ENCODE data around the gene WDR45B. TPM values are rescaled to one million over a fixed set of nuclear protein-coding genes. Genes with fewer than 3 reads are reported as not detected.
"Not testable (repeated sequence)": the region's sequence is repeated elsewhere in the genome, so short reads cannot be mapped to it uniquely, and the experiment has no call there.

WDR45B gene
- total RNA-seq, 2 donors from 2014 or later, result 65.6 to 67.1 TPM

DNA sequence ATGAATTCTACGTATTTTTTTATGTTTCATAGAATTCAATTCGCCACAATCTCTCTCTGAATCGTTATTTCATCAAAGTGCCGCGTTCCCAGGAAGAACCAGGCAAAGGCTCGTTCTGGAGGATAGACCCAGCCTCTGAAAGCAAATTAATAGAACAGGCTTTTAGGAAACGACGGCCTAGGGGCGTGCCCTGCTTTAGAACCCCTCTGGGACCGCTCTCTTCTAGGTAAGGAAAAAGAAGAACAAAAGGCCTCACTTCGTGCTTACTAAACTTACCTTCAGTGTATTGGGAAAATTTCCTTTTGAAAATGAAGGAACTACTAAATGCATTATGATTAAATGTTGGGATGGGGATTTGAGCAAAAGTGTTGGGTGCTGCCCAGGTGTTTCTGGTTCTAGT lies 65.5 kb downstream of the WDR45B start:
- Mint-ChIP-seq H3K27ac (peak overlapping the region; percentile 27), H3K4me1 (peaks cover 9% of the 10 kb centered on the region), H3K36me3 (ENCODE audit: low read depth) (peaks cover 7% of the 10 kb centered on the region), H3K4me3 (no peak overlapping the region), H3K27me3 (no peaks in the 10 kb centered on the region)
- DNase-seq (no peak), ATAC-seq (no peak)
- no peaks in the 10 kb centered on the region for H3K9me3 ChIP-seq (ENCODE audit: control insufficient read depth, low read length, poor library complexity, severe bottlenecking)

DNA sequence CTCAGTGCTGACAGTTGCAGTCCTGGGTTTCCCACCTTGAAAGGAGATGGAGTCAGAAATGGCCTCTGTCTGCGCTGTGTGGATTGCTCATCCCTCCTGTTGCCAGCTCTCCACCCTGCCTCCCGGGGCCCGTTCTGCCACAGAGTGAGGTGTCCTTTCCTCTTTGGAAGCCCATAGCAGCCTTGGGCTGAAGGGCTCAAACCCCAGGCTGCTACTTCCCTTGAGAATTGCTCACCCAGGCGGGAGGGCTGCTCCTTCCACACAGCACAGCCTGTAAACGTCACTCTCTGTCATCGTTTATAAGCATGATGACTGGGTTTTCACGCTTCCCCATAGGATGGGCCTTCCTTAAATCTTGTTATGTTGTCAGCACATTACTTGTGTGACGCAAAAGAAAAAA lies 66.0 kb downstream of the WDR45B start:
- ATAC-seq (no peak), DNase-seq (no peak)
- Mint-ChIP-seq H3K4me3 (no peak overlapping the region), H3K4me1 (peaks cover 6% of the 10 kb centered on the region), H3K27me3 (no peaks in the 10 kb centered on the region), H3K36me3 (ENCODE audit: low read depth) (peaks cover 4% of the 10 kb centered on the region), H3K27ac (peak overlapping the region; percentile 27)
- H3K9me3 ChIP-seq (ENCODE audit: control insufficient read depth, low read length, poor library complexity, severe bottlenecking), result no peaks in the 10 kb centered on the region

DNA sequence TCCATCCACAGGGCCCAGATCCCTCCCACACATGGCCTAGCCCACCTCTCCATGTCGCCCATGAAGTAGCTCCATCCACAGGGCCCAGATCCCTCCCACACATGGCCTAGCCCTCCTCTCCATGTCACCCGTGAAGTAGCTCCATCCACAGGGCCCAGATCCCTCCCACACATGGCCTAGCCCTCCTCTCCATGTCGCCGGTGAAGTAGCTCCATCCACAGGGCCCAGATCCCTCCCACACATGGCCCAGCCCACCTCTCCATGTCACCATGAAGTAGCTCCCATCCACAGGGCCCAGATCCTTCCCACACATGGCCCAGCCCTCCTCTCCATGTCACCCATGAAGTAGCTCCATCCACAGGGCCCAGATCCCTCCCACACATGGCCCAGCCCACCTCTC lies 68.3 kb downstream of the WDR45B start:
- ATAC-seq; H3K9me3 ChIP-seq (ENCODE audit: control insufficient read depth, low read length, poor library complexity, severe bottlenecking); H3K36me3 Mint-ChIP-seq (ENCODE audit: low read depth); H3K4me3 Mint-ChIP-seq; H3K27ac Mint-ChIP-seq; H3K27me3 Mint-ChIP-seq; H3K4me1 Mint-ChIP-seq; DNase-seq: not testable (repeated sequence)

DNA sequence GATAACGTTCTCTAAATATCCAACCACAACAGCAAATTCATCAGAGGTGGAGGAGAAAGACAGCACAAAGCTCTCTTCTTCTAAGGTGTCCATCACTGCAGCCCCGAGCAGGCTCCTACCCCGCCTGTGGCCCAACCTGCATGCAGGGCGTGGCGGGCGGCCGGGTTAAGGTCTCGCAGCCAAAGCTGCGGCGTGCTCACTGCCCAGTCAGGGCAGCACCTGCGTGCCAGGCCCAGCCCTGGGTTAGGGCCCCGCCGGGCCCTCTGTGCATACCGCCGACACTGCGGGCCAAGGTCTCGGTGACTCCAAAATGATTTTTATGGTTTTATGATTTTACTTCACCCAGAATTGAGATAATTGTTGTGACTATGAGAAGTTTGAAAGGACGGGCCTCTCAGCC lies 70.9 kb downstream of the WDR45B start:
- H3K36me3 Mint-ChIP-seq (ENCODE audit: low read depth), result peaks cover 2% of the 10 kb centered on the region
- peaks cover 2% of the 10 kb centered on the region for H3K4me1 Mint-ChIP-seq
- no peak for ATAC-seq
- no peaks in the 10 kb centered on the region for H3K9me3 ChIP-seq (ENCODE audit: control insufficient read depth, low read length, poor library complexity, severe bottlenecking)
- H3K4me3 Mint-ChIP-seq, result no peak overlapping the region
- H3K27me3 Mint-ChIP-seq, result no peaks in the 10 kb centered on the region
- no peak overlapping the region for H3K27ac Mint-ChIP-seq
- DNase-seq, result no peak

DNA sequence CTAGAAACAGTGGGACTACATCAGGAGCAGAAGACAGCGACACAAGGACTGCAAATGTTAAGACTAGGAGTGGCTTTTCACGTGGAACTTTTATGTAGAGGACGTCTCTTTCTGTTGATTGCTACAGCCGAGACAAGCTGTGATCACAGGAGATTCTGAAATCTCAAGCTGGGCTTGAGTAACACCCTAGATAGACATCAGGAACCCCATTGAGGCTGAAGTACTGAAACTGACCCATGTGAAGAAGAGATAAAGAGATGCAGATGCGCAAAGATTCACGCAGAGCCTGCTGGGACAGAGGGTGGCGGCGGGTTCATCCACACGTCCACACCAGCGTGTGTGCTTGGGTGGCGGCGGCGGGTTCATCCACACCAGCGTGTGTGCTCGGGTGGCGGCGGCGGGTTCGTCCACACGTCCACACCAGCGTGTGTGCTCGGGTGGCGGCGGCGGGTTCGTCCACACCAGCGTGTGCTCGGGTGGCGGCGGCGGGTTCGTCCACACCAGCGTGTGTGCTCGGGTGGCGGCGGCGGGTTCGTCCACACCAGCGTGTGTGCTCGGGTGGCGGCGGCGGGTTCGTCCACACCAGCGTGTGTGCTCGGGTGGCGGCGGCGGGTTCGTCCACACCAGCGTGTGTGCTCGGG lies 72.5 kb downstream of the WDR45B start:
- not testable (repeated sequence) for H3K4me1 Mint-ChIP-seq; H3K4me3 Mint-ChIP-seq; H3K27ac Mint-ChIP-seq; ATAC-seq; H3K36me3 Mint-ChIP-seq (ENCODE audit: low read depth); H3K9me3 ChIP-seq (ENCODE audit: control insufficient read depth, low read length, poor library complexity, severe bottlenecking); H3K27me3 Mint-ChIP-seq; DNase-seq

DNA sequence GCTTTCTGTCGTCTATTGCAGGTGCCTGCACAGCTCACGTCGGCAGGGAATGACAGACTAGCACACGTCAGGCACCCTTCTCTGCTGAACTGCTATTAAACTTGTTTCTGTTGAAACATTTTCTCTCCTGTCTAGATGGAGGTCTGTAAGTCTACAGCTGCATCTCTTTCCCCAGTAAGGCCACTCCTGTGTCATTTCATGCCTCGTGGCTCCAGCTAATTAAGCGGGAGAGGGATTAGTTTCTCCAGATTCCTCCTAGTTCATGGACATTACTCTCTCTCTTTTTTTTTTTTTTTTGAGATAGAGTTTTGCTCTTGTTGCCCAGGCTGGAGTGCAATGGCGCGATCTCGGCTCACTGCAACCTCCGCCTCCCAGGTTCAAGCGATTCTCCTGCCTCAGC lies 74.2 kb downstream of the WDR45B start:
- Mint-ChIP-seq H3K27me3 (no peaks in the 10 kb centered on the region), H3K4me1 (peaks cover 2% of the 10 kb centered on the region)

DNA sequence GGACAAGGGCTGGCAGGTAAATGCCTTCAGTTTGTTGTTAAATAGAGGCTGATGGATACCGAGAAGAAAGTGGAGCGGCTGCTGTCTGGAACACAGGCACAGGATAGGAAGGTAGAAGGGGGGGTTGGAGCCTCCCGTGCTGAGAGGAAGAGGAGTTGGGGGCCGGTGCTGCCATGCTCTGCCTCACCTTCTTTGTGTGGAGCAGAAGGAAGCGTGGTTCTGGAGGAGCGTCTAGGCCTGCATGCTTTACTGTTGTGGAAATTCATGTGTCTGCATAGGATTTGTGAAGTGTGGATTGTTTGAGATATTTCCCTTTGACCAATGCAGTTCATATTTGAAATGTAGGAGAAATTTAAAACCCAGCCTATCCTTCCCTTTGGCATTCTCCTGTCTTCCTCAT lies 76.4 kb downstream of the WDR45B start:
- peaks cover 4% of the 10 kb centered on the region for H3K4me1 Mint-ChIP-seq
- no peaks in the 10 kb centered on the region for H3K27me3 Mint-ChIP-seq
- ATAC-seq (no peak), DNase-seq (no peak)
- H3K4me3 Mint-ChIP-seq, result no peak overlapping the region
- no peak overlapping the region for H3K27ac Mint-ChIP-seq
- H3K9me3 ChIP-seq (ENCODE audit: control insufficient read depth, low read length, poor library complexity, severe bottlenecking), result no peaks in the 10 kb centered on the region
- peaks cover 5% of the 10 kb centered on the region for H3K36me3 Mint-ChIP-seq (ENCODE audit: low read depth)

More for the DNA sequence above, 74.2 kb downstream of the WDR45B start:
- Mint-ChIP-seq H3K27ac (no peak overlapping the region), H3K4me3 (no peak overlapping the region), H3K36me3 (ENCODE audit: low read depth) (peaks cover 5% of the 10 kb centered on the region)
- ATAC-seq (no peak), DNase-seq (no peak)
- no peaks in the 10 kb centered on the region for H3K9me3 ChIP-seq (ENCODE audit: control insufficient read depth, low read length, poor library complexity, severe bottlenecking)

DNA sequence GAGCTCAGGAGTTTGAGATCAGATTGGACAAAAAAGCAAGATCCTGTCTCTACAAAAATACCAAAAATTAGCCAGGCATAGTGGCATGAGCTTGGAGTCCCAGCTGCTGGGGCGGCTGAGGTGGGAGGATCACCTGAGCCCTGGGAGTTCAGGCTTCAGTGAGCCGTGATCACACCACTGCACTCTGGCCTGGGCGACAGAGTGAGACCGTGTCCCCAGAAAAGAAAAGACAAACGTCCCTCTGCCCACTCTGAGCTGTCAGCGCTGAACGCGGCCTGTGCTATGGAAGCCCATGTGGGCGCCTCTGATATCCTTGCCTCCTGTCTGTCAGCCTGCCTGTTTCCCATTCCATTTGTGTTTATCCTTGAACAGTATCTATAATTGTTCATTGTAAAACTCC lies 78.0 kb downstream of the WDR45B start:
- no peaks in the 10 kb centered on the region for H3K9me3 ChIP-seq (ENCODE audit: control insufficient read depth, low read length, poor library complexity, severe bottlenecking)
- ATAC-seq (no peak), DNase-seq (no peak)
- Mint-ChIP-seq H3K4me1 (peaks cover 2% of the 10 kb centered on the region), H3K4me3 (no peak overlapping the region), H3K27ac (no peak overlapping the region), H3K27me3 (no peaks in the 10 kb centered on the region), H3K36me3 (ENCODE audit: low read depth) (peaks cover 3% of the 10 kb centered on the region)

DNA sequence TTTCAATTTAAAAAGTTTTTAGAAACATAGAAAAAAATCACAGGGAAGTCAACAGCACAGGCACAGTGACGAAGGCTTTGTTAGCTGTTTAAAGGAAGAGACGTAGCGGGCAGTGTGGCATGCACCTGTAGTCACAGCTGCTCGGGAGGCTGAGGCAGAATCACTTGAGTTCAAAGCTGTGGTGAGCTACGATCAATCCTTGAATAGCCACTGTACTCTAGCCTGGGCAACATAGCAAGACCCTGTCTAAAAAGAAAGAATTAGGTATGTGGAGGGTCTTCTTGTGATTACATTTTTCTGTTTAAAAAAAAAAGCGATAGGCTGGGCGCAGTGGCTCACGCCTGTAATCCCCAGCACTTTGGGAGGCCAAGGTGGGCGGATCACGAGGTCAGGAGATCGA lies 78.6 kb downstream of the WDR45B start:
- Mint-ChIP-seq H3K4me1 (peaks cover 2% of the 10 kb centered on the region), H3K36me3 (ENCODE audit: low read depth) (peaks cover 3% of the 10 kb centered on the region), H3K4me3 (no peak overlapping the region), H3K27ac (peak overlapping the region; percentile 49), H3K27me3 (no peaks in the 10 kb centered on the region)
- DNase-seq (no peak), ATAC-seq (no peak)
- H3K9me3 ChIP-seq (ENCODE audit: control insufficient read depth, low read length, poor library complexity, severe bottlenecking), result no peaks in the 10 kb centered on the region

DNA sequence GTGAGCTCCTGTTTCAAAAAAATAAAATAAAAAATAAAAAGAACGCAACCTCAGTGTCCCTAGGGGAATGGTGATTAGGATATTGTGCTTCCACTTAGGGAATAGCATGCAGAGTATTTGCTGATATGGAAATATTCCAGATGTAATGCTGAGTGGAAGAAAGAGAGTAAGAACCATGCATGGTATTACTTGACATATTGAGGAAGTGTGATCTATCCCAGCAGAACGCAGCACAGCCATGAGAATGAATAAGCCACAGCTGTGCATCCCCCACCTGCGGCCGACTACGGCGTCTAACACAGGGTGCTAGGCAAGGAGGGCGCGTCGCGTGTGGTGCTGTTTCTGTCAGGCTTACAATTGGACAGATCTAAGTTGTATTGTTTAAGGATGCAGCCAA lies 79.2 kb downstream of the WDR45B start:
- Mint-ChIP-seq H3K27ac (peak overlapping the region; percentile 53), H3K4me3 (no peak overlapping the region), H3K4me1 (peaks cover 2% of the 10 kb centered on the region), H3K27me3 (no peaks in the 10 kb centered on the region), H3K36me3 (ENCODE audit: low read depth) (peaks cover 3% of the 10 kb centered on the region)
- no peaks in the 10 kb centered on the region for H3K9me3 ChIP-seq (ENCODE audit: control insufficient read depth, low read length, poor library complexity, severe bottlenecking)
- no peak for ATAC-seq
- no peak for DNase-seq

DNA sequence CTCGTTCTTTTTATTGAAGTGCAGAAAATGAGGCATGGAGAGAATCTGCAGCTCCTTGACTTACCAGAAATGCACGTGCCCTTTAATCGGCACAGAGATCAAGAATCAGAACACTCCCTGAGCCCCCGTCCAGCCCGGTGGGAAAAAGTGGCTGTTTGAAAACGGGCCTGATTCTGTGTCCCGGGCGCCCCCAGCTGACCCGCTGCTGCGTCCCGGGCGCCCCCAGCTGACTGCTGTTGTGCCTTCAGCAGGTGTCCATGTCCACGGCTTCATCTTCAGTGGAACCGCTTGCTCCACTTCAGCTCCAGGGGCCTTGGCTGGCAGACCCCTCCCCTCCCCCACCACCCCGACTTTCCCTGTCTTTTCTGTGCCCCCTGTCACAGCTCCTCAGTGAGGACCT lies 81.0 kb downstream of the WDR45B start:
- no peak overlapping the region for H3K27ac Mint-ChIP-seq
- peaks cover 3% of the 10 kb centered on the region for H3K36me3 Mint-ChIP-seq (ENCODE audit: low read depth)
- no peaks in the 10 kb centered on the region for H3K27me3 Mint-ChIP-seq
- H3K9me3 ChIP-seq (ENCODE audit: control insufficient read depth, low read length, poor library complexity, severe bottlenecking), result no peaks in the 10 kb centered on the region
- H3K4me3 Mint-ChIP-seq, result no peak overlapping the region
- DNase-seq (no peak), ATAC-seq (no peak)
- H3K4me1 Mint-ChIP-seq, result peaks cover 2% of the 10 kb centered on the region

DNA sequence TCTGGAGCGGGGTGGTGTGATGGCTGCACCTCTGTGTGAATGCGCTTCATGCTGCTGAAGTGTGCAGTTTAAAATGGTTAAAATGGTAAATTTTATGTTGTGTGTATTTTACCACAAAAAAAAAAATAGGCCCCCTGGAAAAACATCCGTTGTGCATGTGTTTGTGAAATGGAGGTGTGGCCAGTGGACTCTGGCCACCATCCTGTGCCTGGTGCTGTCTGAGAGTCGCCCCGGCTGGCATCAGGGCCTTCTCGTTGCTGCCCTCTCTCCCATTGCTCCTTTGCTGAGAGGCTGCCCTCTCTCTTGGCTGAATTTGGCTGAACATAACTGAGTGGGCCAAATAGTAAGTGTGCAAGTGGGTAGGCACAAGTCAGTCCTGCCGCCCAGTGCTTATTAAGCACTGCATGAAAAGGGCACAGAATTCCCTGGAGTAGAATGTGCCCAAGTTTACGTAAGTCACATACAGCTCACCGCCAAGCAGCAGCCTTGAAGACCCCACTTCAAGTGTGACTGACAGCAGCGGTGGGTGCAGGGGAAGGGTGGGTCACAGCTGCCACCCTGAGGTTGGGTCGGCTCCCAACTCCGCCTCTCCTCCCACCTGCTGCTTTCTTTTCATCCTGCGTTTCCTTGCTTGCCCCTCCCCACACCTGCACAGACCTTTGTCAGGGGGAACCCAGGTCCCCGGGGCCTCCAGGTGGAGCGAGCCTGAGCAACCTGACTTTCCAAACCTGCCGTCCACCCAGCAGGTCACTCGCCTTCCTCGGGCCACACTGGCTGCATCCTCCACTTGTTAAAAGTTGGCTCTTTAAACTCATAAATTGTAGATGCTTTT lies 81.9 kb downstream of the WDR45B start:
- Mint-ChIP-seq H3K4me1 (peaks cover 3% of the 10 kb centered on the region), H3K4me3 (no peak overlapping the region), H3K27ac (no peak overlapping the region), H3K27me3 (no peaks in the 10 kb centered on the region), H3K36me3 (ENCODE audit: low read depth) (peaks cover 3% of the 10 kb centered on the region)
- ATAC-seq, result no peak
- DNase-seq, result no peak
- no peaks in the 10 kb centered on the region for H3K9me3 ChIP-seq (ENCODE audit: control insufficient read depth, low read length, poor library complexity, severe bottlenecking)

DNA sequence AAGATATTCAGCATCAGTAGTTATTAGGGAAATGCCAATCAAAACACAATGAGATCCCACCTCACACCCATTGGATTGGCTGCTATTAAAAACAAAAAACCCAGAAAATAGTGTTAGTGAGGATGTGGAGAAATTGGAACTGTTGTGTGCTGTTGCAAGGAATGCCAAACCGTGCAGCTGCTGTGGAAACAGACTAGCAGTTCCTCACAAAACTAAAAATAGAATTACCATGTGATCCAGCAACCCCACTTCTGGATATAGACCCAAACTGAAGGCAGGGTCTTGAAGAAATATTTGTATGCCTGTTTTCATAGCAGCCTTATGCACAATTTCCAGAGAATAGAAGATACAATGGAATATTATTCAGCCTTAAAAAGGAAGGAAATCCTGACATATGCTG lies 82.7 kb downstream of the WDR45B start:
- Mint-ChIP-seq H3K4me1 (peaks cover 8% of the 10 kb centered on the region), H3K4me3 (no peak overlapping the region), H3K27me3 (no peaks in the 10 kb centered on the region), H3K27ac (no peak overlapping the region), H3K36me3 (ENCODE audit: low read depth) (peaks cover 2% of the 10 kb centered on the region)
- no peaks in the 10 kb centered on the region for H3K9me3 ChIP-seq (ENCODE audit: control insufficient read depth, low read length, poor library complexity, severe bottlenecking)
- no peak for DNase-seq
- ATAC-seq, result no peak

Measured in T-helper 17 cell (primary cell).